WTC11 (cell line): ENCODE results near the gene LAMP5. TPM values are rescaled to one million over a fixed set of nuclear protein-coding genes. Genes with fewer than 3 reads are reported as not detected.

Experiments
- ATAC-seq: fragments of 200-7000 bp; cut with Tn5 transposase; 2 replicates; pipeline ENCODE4 v1.10.0; 2021; ENCODE audit warnings: mild to moderate bottlenecking, moderate library complexity
- CTCF ChIA-PET: fragments of 300-600 bp; sonication (Branson Sonifier 250); formaldehyde crosslinking; loops from one replicate; lab custom pipeline; 2021; ENCODE audit warnings: antibody characterized with exemption; lab: Charles Lee
- POLR2A ChIA-PET: fragments of 350-600 bp; sonication (Branson Sonifier 250); formaldehyde crosslinking; loops from one replicate; lab custom pipeline; 2021; ENCODE audit warnings: antibody characterized with exemption; lab: Charles Lee
- DNase-seq: peaks from one replicate; pipeline ENCODE4 v3.0.0; 2021; ENCODE audit warnings: low spot score
- H3K27ac Mint-ChIP-seq: 2 replicates; pipeline ENCODE4 v1.8.0; 2021; ENCODE audit warnings: mixed read lengths
- H3K27me3 Mint-ChIP-seq: 2 replicates; pipeline ENCODE4 v1.8.0; 2021; ENCODE audit warnings: low read depth, mild to moderate bottlenecking, moderate library complexity, mixed read lengths
- H3K36me3 Mint-ChIP-seq: 2 replicates; pipeline ENCODE4 v1.8.0; 2021; ENCODE audit warnings: mixed read lengths
- H3K4me1 Mint-ChIP-seq: 2 replicates; pipeline ENCODE4 v1.8.0; 2022; ENCODE audit warnings: mixed read lengths
- H3K4me3 Mint-ChIP-seq: 2 replicates; pipeline ENCODE4 v1.8.0; 2021; ENCODE audit warnings: mild to moderate bottlenecking, moderate library complexity, mixed read lengths
- H3K9me3 Mint-ChIP-seq: 2 replicates; pipeline ENCODE4 v1.8.0; 2021; ENCODE audit warnings: mixed read lengths
- CBFB ChIP-seq: sonication (generic); formaldehyde crosslinking; IDR thresholded peaks from 2 replicates; pipeline ENCODE4 v1.8.1; 2022; ENCODE audit warnings: mild to moderate bottlenecking, low read depth, missing genetic modification reagents
- HMGA2 ChIP-seq: fragments of 250-450 bp; sonication (Bioruptor Pico); IDR thresholded peaks from 2 replicates; pipeline ENCODE4 v1.4.0; 2021; ENCODE audit warnings: mild to moderate bottlenecking, moderate library complexity
- IRF2 ChIP-seq: sonication (generic); formaldehyde crosslinking; IDR thresholded peaks from 2 replicates; pipeline ENCODE4 v1.8.0; 2022; ENCODE audit warnings: low read depth, missing genetic modification reagents, borderline replicate concordance
- JAZF1 ChIP-seq: fragments of 250-450 bp; sonication (Bioruptor Pico); IDR thresholded peaks from 2 replicates; pipeline ENCODE4 v1.9.0; 2021; ENCODE audit warnings: moderate library complexity, mild to moderate bottlenecking, inconsistent platforms
- KAT7 ChIP-seq: sonication (generic); formaldehyde crosslinking; IDR thresholded peaks from 2 replicates; pipeline ENCODE4 v1.8.1; 2023; ENCODE audit warnings: missing genetic modification reagents, mild to moderate bottlenecking, borderline replicate concordance
- SMAD4 ChIP-seq: sonication (generic); formaldehyde crosslinking; IDR thresholded peaks from 2 replicates; pipeline ENCODE4 v1.8.0; 2022; ENCODE audit warnings: mild to moderate bottlenecking, missing genetic modification reagents
- TCF7 ChIP-seq: sonication (generic); formaldehyde crosslinking; IDR thresholded peaks from 2 replicates; pipeline ENCODE4 v1.8.0; 2022; ENCODE audit warnings: mild to moderate bottlenecking, low read depth, missing genetic modification reagents, moderate library complexity
- TP53 ChIP-seq: sonication (generic); formaldehyde crosslinking; IDR thresholded peaks from 2 replicates; pipeline ENCODE4 v1.8.1; 2023; ENCODE audit warnings: mild to moderate bottlenecking, missing genetic modification reagents
- ZNF317 ChIP-seq: sonication (generic); formaldehyde crosslinking; IDR thresholded peaks from 2 replicates; pipeline ENCODE4 v1.8.1; 2023; ENCODE audit warnings: low read depth, mild to moderate bottlenecking, moderate library complexity, missing genetic modification reagents, borderline replicate concordance
- ZNF396 ChIP-seq: fragments of 250-450 bp; sonication (Bioruptor Pico); IDR thresholded peaks from 2 replicates; pipeline ENCODE4 v1.8.0; 2021; ENCODE audit warnings: mild to moderate bottlenecking, moderate library complexity, borderline replicate concordance
- total RNA-seq: library from RNA; stranded (reverse); gene quantifications from 3 replicates; pipeline ENCODE4 v1.2.3, GENCODE V29; 2021
- TF ChIP-seq, protein P1 (sequence below): sonication (generic); formaldehyde crosslinking; IDR thresholded peaks from 2 replicates; pipeline ENCODE4 v1.8.0; 2023; ENCODE audit warnings: mild to moderate bottlenecking, missing genetic modification reagents
- TF ChIP-seq, protein P2 (sequence below): sonication (generic); formaldehyde crosslinking; IDR thresholded peaks from 2 replicates; pipeline ENCODE4 v1.8.1; 2022; ENCODE audit warnings: mild to moderate bottlenecking, missing genetic modification reagents, moderate library complexity, borderline replicate concordance
- TF ChIP-seq, protein P3 (sequence below): sonication (generic); formaldehyde crosslinking; IDR thresholded peaks from 2 replicates; pipeline ENCODE4 v1.8.1; 2023; ENCODE audit warnings: mild to moderate bottlenecking, missing genetic modification reagents, borderline replicate concordance
- TF ChIP-seq, protein P4 (sequence below): fragments of 250-450 bp; sonication (Bioruptor Pico); IDR thresholded peaks from 2 replicates; pipeline ENCODE4 v1.9.0; 2021; ENCODE audit warnings: mild to moderate bottlenecking, borderline replicate concordance
- TF ChIP-seq, protein P5 (sequence below): fragments of 250-450 bp; sonication (Bioruptor Pico); IDR thresholded peaks from 2 replicates; pipeline ENCODE4 v2.1.2; 2022; ENCODE audit warnings: mild to moderate bottlenecking, moderate library complexity
- TF ChIP-seq, protein P6 (sequence below): sonication (generic); formaldehyde crosslinking; IDR thresholded peaks from 2 replicates; pipeline ENCODE4 v1.8.0; 2022; ENCODE audit warnings: missing genetic modification reagents

LAMP5 gene
- total RNA-seq, 1 experiment from 2014 or later: 0.31 TPM

DNA sequence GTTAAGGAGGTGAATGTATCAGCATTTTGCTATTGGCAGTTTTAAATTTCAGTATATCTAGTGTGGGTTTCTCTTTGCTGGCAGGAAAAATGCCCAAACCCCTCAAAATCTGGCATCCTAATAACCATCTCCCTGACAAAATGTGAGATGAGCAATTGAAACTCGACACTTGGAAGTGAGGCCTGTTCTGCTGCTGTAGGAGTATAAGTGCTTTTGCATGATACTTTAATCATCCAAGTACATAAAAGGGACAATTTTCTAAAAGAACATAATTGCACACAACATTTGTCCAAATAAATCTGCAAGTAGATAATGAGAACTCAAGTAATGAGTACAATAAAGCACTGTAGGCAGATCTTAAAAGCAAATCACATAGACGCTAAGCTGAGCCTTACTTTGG is 36.5 kb downstream of the LAMP5 start:
- Mint-ChIP-seq H3K4me3 (no peak overlapping the region), H3K27me3 (peaks cover 2% of the 10 kb centered on the region; the same call in 1 of the 2 replicates), H3K9me3 (no peaks in the 10 kb centered on the region), H3K4me1 (peaks cover 3% of the 10 kb centered on the region), H3K27ac (no peak overlapping the region), H3K36me3 (no peaks in the 10 kb centered on the region)
- POLR2A ChIA-PET: no interaction called here
- DNase-seq (no peak), ATAC-seq (no peak)
- no peak for TF ChIP-seq TCF7 (CRISPR knock-in tag)
- TF ChIP-seq ZNF317 (CRISPR knock-in tag): no peak
- TF ChIP-seq TP53 (CRISPR knock-in tag): no peak
- TF ChIP-seq HMGA2 (CRISPR knock-in tag): no peak
- TF ChIP-seq, protein P1, sequence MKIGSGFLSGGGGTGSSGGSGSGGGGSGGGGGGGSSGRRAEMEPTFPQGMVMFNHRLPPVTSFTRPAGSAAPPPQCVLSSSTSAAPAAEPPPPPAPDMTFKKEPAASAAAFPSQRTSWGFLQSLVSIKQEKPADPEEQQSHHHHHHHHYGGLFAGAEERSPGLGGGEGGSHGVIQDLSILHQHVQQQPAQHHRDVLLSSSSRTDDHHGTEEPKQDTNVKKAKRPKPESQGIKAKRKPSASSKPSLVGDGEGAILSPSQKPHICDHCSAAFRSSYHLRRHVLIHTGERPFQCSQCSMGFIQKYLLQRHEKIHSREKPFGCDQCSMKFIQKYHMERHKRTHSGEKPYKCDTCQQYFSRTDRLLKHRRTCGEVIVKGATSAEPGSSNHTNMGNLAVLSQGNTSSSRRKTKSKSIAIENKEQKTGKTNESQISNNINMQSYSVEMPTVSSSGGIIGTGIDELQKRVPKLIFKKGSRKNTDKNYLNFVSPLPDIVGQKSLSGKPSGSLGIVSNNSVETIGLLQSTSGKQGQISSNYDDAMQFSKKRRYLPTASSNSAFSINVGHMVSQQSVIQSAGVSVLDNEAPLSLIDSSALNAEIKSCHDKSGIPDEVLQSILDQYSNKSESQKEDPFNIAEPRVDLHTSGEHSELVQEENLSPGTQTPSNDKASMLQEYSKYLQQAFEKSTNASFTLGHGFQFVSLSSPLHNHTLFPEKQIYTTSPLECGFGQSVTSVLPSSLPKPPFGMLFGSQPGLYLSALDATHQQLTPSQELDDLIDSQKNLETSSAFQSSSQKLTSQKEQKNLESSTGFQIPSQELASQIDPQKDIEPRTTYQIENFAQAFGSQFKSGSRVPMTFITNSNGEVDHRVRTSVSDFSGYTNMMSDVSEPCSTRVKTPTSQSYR (CRISPR knock-in tag): no peak
- TF ChIP-seq IRF2: no peak
- no peak for TF ChIP-seq ZNF396
- TF ChIP-seq, protein P2, sequence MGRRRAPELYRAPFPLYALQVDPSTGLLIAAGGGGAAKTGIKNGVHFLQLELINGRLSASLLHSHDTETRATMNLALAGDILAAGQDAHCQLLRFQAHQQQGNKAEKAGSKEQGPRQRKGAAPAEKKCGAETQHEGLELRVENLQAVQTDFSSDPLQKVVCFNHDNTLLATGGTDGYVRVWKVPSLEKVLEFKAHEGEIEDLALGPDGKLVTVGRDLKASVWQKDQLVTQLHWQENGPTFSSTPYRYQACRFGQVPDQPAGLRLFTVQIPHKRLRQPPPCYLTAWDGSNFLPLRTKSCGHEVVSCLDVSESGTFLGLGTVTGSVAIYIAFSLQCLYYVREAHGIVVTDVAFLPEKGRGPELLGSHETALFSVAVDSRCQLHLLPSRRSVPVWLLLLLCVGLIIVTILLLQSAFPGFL (CRISPR knock-in tag): no peak
- TF ChIP-seq, protein P3, sequence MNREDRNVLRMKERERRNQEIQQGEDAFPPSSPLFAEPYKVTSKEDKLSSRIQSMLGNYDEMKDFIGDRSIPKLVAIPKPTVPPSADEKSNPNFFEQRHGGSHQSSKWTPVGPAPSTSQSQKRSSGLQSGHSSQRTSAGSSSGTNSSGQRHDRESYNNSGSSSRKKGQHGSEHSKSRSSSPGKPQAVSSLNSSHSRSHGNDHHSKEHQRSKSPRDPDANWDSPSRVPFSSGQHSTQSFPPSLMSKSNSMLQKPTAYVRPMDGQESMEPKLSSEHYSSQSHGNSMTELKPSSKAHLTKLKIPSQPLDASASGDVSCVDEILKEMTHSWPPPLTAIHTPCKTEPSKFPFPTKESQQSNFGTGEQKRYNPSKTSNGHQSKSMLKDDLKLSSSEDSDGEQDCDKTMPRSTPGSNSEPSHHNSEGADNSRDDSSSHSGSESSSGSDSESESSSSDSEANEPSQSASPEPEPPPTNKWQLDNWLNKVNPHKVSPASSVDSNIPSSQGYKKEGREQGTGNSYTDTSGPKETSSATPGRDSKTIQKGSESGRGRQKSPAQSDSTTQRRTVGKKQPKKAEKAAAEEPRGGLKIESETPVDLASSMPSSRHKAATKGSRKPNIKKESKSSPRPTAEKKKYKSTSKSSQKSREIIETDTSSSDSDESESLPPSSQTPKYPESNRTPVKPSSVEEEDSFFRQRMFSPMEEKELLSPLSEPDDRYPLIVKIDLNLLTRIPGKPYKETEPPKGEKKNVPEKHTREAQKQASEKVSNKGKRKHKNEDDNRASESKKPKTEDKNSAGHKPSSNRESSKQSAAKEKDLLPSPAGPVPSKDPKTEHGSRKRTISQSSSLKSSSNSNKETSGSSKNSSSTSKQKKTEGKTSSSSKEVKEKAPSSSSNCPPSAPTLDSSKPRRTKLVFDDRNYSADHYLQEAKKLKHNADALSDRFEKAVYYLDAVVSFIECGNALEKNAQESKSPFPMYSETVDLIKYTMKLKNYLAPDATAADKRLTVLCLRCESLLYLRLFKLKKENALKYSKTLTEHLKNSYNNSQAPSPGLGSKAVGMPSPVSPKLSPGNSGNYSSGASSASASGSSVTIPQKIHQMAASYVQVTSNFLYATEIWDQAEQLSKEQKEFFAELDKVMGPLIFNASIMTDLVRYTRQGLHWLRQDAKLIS (CRISPR knock-in tag): no peak
- CTCF ChIA-PET: no interaction called here

DNA sequence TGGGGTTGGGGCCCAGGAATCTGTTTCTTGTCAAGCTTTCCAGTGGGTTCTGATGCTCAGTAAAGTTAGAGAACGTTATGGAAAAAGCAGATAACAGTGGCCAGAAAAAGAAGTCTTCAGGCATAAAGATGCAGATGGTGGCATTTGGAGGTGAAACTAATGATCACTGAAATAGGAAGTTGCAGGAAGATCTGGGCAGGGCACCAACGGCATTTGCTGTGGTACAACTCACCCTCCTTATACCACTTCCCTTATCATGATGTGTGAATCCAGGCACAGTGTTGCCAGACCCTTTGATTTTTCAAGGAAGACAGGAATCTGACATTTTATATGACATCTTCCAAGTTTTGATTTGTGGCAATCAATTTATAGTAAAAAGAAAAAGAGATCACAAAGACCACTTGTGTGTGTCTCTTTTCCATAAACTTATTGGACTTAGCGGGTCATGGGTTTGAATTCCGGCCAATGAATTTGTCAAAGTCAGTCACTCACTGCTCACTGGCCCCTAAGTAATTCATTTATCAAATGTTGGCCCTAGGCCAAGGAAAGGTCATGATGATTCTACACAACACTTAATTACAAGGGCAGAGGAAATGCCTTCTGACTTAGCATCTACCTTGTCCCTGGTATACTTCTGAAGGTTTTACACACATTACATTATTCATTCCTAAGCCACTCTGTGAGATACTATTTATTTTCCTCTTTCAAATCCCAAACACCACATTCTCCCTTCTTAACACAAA is 37.6 kb downstream of the LAMP5 start:
- DNase-seq (no peak), ATAC-seq (no peak)
- peaks cover 2% of the 10 kb centered on the region; the same call in 1 of the 2 replicates for H3K27me3 Mint-ChIP-seq
- H3K36me3 Mint-ChIP-seq: no peaks in the 10 kb centered on the region
- POLR2A ChIA-PET: no interaction called here
- peaks cover 3% of the 10 kb centered on the region for H3K4me1 Mint-ChIP-seq
- H3K9me3 Mint-ChIP-seq: no peaks in the 10 kb centered on the region
- CTCF ChIA-PET: no interaction called here
- H3K27ac Mint-ChIP-seq: no peak overlapping the region
- H3K4me3 Mint-ChIP-seq: no peak overlapping the region
- TF ChIP-seq CBFB (no peak), KAT7 (CRISPR knock-in tag) (no peak), HMGA2 (CRISPR knock-in tag) (no peak), SMAD4 (CRISPR knock-in tag) (no peak), JAZF1 (CRISPR knock-in tag) (no peak), TP53 (CRISPR knock-in tag) (no peak), TCF7 (CRISPR knock-in tag) (no peak)
- TF ChIP-seq, protein P4, sequence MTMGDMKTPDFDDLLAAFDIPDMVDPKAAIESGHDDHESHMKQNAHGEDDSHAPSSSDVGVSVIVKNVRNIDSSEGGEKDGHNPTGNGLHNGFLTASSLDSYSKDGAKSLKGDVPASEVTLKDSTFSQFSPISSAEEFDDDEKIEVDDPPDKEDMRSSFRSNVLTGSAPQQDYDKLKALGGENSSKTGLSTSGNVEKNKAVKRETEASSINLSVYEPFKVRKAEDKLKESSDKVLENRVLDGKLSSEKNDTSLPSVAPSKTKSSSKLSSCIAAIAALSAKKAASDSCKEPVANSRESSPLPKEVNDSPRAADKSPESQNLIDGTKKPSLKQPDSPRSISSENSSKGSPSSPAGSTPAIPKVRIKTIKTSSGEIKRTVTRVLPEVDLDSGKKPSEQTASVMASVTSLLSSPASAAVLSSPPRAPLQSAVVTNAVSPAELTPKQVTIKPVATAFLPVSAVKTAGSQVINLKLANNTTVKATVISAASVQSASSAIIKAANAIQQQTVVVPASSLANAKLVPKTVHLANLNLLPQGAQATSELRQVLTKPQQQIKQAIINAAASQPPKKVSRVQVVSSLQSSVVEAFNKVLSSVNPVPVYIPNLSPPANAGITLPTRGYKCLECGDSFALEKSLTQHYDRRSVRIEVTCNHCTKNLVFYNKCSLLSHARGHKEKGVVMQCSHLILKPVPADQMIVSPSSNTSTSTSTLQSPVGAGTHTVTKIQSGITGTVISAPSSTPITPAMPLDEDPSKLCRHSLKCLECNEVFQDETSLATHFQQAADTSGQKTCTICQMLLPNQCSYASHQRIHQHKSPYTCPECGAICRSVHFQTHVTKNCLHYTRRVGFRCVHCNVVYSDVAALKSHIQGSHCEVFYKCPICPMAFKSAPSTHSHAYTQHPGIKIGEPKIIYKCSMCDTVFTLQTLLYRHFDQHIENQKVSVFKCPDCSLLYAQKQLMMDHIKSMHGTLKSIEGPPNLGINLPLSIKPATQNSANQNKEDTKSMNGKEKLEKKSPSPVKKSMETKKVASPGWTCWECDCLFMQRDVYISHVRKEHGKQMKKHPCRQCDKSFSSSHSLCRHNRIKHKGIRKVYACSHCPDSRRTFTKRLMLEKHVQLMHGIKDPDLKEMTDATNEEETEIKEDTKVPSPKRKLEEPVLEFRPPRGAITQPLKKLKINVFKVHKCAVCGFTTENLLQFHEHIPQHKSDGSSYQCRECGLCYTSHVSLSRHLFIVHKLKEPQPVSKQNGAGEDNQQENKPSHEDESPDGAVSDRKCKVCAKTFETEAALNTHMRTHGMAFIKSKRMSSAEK (CRISPR knock-in tag): no peak
- TF ChIP-seq, protein P5, sequence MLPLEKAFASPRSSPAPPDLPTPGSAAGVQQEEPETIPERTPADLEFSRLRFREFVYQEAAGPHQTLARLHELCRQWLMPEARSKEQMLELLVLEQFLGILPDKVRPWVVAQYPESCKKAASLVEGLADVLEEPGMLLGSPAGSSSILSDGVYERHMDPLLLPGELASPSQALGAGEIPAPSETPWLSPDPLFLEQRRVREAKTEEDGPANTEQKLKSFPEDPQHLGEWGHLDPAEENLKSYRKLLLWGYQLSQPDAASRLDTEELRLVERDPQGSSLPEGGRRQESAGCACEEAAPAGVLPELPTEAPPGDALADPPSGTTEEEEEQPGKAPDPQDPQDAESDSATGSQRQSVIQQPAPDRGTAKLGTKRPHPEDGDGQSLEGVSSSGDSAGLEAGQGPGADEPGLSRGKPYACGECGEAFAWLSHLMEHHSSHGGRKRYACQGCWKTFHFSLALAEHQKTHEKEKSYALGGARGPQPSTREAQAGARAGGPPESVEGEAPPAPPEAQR (CRISPR knock-in tag): no peak
- TF ChIP-seq, protein P6, sequence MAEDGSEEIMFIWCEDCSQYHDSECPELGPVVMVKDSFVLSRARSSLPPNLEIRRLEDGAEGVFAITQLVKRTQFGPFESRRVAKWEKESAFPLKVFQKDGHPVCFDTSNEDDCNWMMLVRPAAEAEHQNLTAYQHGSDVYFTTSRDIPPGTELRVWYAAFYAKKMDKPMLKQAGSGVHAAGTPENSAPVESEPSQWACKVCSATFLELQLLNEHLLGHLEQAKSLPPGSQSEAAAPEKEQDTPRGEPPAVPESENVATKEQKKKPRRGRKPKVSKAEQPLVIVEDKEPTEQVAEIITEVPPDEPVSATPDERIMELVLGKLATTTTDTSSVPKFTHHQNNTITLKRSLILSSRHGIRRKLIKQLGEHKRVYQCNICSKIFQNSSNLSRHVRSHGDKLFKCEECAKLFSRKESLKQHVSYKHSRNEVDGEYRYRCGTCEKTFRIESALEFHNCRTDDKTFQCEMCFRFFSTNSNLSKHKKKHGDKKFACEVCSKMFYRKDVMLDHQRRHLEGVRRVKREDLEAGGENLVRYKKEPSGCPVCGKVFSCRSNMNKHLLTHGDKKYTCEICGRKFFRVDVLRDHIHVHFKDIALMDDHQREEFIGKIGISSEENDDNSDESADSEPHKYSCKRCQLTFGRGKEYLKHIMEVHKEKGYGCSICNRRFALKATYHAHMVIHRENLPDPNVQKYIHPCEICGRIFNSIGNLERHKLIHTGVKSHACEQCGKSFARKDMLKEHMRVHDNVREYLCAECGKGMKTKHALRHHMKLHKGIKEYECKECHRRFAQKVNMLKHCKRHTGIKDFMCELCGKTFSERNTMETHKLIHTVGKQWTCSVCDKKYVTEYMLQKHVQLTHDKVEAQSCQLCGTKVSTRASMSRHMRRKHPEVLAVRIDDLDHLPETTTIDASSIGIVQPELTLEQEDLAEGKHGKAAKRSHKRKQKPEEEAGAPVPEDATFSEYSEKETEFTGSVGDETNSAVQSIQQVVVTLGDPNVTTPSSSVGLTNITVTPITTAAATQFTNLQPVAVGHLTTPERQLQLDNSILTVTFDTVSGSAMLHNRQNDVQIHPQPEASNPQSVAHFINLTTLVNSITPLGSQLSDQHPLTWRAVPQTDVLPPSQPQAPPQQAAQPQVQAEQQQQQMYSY (CRISPR knock-in tag): no peak
